HG03354 (cell line): ENCODE measurements around the gene TAF11L13.
"Not testable (repeated sequence)": the region's sequence is repeated elsewhere in the genome, so short reads cannot be mapped to it uniquely, and the experiment has no call there.

Source experiments
- ATAC-seq: cut with Tn5 transposase; IDR thresholded peaks from one replicate; pipeline ENCODE4 v1.9.1; 2021; ENCODE audit warnings: mild to moderate bottlenecking; ENCODE audit not compliant: unreplicated experiment, poor library complexity, severe bottlenecking

Gene TAF11L13

GRCh38 chr5:17631788-17632187 lies at the start of gene TAF11L13:
Gene TAF11L13, plus strand, starts transcription at chr5:17632088.
- ATAC-seq = not testable (repeated sequence)

- ATAC-seq = not testable (repeated sequence)
These were observed 46.2 kb upstream of the TAF11L13 start, which contains the start of gene TAF11L7 for GRCh38 chr5:17585658-17586057. Gene TAF11L7, minus strand, starts transcription at chr5:17585758.

GRCh38 chr5:17590860-17591259 lies 41.0 kb upstream of the TAF11L13 start, which contains the start of gene TAF11L8:
Gene TAF11L8, minus strand, starts transcription at chr5:17590960.
- ATAC-seq = not testable (repeated sequence)

- ATAC-seq = not testable (repeated sequence)
These were observed 37.6 kb upstream of the TAF11L13 start, which contains the start of gene TAF11L9 for GRCh38 chr5:17594255-17594654. Gene TAF11L9, minus strand, starts transcription at chr5:17594394.

GRCh38 chr5:17597728-17598127 lies 34.2 kb upstream of the TAF11L13 start, which contains the start of gene TAF11L10:
Gene TAF11L10, minus strand, starts transcription at chr5:17597828.
- not testable (repeated sequence) for ATAC-seq

GRCh38 chr5:17603880-17604279 lies 28.0 kb upstream of the TAF11L13 start, which contains the start of gene TAF11L11:
Gene TAF11L11, plus strand, starts transcription at chr5:17604183.
- not testable (repeated sequence) for ATAC-seq

- no peak for ATAC-seq
These were observed 26.9 kb upstream of the TAF11L13 start for GRCh38 chr5:17604951-17605350.

- ATAC-seq = not testable (repeated sequence)
These were observed 24.4 kb upstream of the TAF11L13 start for GRCh38 chr5:17607461-17607860.

GRCh38 chr5:17610092-17610491 lies 21.8 kb upstream of the TAF11L13 start, which contains the start of gene TAF11L12:
Gene TAF11L12, plus strand, starts transcription at chr5:17610392.
- ATAC-seq = not testable (repeated sequence)

- no peak for ATAC-seq
These were observed 16.8 kb upstream of the TAF11L13 start for GRCh38 chr5:17614872-17615605.

- no peak for ATAC-seq
These were observed 12.5 kb upstream of the TAF11L13 start for GRCh38 chr5:17619354-17619753.

- ATAC-seq = no peak
These were observed 11.3 kb upstream of the TAF11L13 start for GRCh38 chr5:17620627-17621026.

GRCh38 chr5:17625686-17626085 lies 6.2 kb upstream of the TAF11L13 start:
- no peak for ATAC-seq

GRCh38 chr5:17634160-17634559 lies 2.3 kb downstream of the TAF11L13 start, which contains the start of gene TAF11L14:
Gene TAF11L14, plus strand, starts transcription at chr5:17634460.
- no peak for ATAC-seq

- ATAC-seq = not testable (repeated sequence)
These were observed 17.3 kb downstream of the TAF11L13 start for GRCh38 chr5:17649232-17649631.

GRCh38 chr5:17655201-17655759 lies 23.4 kb downstream of the TAF11L13 start:
- not testable (repeated sequence) for ATAC-seq

GRCh38 chr5:17655921-17656320 lies 24.0 kb downstream of the TAF11L13 start:
- no peak for ATAC-seq

GRCh38 chr5:17663182-17663581 lies 31.3 kb downstream of the TAF11L13 start:
- no peak for ATAC-seq

GRCh38 chr5:17665836-17666235 lies 33.9 kb downstream of the TAF11L13 start:
- ATAC-seq = no peak

GRCh38 chr5:17666726-17667235 lies 34.9 kb downstream of the TAF11L13 start:
- ATAC-seq = no peak
